ENCODE data around the gene UBE2Z.

The UBE2Z gene

DNA sequence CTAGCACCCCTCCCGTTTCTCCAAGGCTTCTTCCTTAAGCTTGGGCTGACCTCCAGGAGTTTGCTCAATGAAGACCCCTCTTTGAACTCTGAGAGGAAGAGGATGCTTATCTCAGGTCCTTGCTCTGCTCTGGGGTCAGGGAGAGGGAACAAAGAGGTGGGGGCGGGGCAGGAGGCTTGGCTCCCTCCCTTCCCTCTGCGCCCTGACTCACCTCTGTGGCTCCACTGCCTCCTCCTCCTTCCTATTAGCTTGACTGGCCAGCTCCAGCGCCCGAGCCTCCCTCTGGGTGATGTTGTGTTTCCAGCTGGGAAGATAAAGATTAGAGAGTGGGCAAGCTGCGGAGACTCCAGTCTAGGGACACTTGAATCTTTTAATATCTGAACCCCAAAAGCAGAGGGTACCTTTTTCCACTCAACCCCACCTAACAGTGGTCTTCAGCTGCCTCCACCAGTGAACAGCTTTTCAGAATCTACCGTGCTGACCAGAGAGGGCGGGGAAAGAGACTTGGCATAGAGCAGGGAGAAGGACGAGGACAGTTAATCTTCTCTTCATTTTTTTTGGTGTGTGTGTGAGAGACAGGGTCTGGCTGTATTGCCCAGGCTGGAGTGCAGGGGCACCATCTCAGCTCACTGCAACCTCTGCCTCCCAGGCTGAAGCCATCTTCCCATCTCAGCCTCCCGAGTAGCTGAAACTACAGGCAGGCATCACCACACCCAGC lies 53.5 kb downstream of the UBE2Z start:
- no peak for DNase-seq

DNA sequence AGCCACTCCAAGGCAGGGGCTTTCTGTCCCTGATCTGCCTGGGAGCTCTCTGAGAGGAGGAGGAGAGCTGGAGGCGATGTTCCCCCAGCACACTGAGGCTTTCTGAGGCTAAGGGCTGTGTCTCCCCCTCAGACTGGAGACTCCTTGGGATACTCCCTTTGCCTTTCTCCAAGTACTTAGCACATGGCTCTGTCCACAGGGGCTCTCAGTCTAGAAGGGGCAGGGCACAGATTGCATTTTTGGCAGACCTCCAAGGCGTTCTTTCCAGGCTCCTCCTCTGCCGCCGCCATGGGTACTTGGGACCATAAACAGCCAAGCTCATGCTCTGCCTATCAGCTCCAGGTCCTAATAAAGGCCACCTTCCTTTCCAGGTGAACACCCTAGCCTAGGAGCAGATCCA lies 62.0 kb downstream of the UBE2Z start:
- no peak for DNase-seq

DNA sequence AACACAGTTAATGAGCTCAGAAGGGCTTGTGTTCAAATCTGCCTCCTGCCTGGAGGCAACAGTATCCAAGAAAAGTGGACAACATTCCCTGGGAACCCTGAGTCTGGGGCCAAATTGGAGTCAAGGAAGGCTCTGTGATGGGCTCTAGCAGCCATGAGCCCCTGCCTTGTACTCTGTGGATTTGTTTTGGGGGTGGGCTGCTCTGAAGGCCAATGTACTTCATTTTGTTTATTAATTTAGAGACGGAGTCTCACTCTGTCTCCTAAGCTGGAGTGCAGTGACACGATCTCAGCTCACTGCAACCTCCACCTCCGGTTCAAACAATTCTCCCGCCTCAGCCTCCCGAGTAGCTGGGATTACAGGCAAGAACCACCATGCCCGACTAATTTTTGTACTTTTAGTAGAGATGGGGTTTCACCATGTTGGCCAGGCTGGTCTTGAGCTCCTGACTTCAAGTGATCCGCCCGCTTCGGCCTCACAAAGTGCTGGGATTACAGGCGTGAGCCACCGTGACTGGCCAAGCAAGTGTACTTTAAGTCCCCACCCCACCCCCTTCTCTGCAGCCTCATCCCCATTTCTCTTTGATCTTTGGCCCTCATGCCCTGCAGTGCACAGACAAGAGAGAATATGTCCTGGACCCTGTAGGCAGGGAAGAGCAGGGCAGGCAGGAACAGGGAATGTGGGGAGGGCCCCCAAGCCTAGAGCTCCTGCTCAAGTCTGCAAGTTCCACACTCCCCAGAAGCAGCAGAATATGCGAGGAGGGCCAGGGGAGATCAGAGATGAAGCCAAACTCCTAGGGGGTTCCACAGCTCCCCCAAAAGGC lies 62.9 kb downstream of the UBE2Z start:
- DNase-seq, result no peak

DNA sequence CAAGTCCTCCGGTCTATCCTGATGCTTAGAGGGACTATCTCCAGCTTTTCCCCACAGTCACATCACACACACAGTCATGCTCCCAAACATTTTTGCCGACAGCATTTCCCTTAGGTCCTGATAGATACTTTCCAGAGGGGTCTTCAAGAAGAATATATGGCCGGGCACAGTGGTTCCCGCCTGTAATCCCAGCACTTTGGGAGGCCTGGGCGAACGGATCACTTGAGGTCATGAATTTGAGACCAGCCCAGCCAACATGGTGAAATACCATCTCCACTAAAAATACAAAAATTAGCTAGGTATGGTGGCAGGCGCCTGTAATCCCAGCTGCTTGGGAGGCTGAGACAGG lies 64.5 kb downstream of the UBE2Z start:
- no peak for DNase-seq

DNA sequence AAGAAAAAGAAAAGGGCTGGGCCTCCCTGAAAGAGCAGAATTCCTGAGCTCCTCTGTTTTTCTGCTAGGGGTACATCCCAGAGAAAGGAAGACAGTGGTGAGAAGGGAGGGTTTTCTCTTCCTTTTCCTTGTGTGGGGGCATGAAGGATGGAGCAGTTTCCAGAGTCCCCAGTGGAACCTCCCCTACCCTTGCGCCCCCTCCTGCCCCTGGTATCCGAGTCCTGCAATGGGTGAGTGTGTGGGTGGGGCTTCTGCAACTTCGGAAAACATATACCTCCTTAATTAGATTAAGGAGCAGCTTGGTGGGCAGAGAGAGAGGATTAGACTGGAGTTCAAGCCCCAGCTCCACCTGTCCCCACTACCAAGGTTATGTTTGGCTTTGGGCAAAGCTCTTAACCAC lies 65.6 kb downstream of the UBE2Z start:
- no peak for DNase-seq

Data from stimulated activated CD8-positive, alpha-beta memory T cell treated with anti-CD3 and anti-CD28 coated beads, Interleukin-4, amount 100 ng/mL, for 48 hours (primary cell).